AG08395 (cell line): ENCODE data around the gene ITPKC.

ENCODE experiments used
- DNase-seq: peaks from one replicate; pipeline ENCODE4 v3.0.0; 2012; ENCODE audit warnings: mixed read lengths, low spot score

The ITPKC gene

GRCh38 chr19:40740747-40741146 lies 23.8 kb downstream of the ITPKC start:
- peak; percentile 82 for DNase-seq

- no peak for DNase-seq
Observed at GRCh38 chr19:40741527-40742390, 24.8 kb downstream of the ITPKC start.

- DNase-seq: no peak
Observed at GRCh38 chr19:40742477-40742876, 25.6 kb downstream of the ITPKC start.

- DNase-seq: no peak
Observed at GRCh38 chr19:40742886-40743285, 26.0 kb downstream of the ITPKC start.

- no peak for DNase-seq
Observed at GRCh38 chr19:40743926-40744325, 27.0 kb downstream of the ITPKC start.

GRCh38 chr19:40744554-40745401 lies 27.9 kb downstream of the ITPKC start:
- no peak for DNase-seq

GRCh38 chr19:40745402-40745780 lies 28.5 kb downstream of the ITPKC start:
- DNase-seq: no peak

- DNase-seq: no peak
Observed at GRCh38 chr19:40747536-40747935, 30.6 kb downstream of the ITPKC start.

- peak; percentile 99 for DNase-seq
Observed at GRCh38 chr19:40750058-40750873, 33.4 kb downstream of the ITPKC start, which contains the start of gene ACTMAP. Gene ACTMAP, minus strand, starts transcription at chr19:40750477. Its CDS starts 674 bp downstream, at chr19:40749803.

- DNase-seq: peak; percentile 97
Observed at GRCh38 chr19:40750874-40751537, 34.1 kb downstream of the ITPKC start, which contains the start of gene SNRPA. Gene SNRPA, plus strand, starts transcription at chr19:40751203. Its CDS starts 206 bp downstream, at chr19:40751409.

GRCh38 chr19:40752257-40752781 lies 35.4 kb downstream of the ITPKC start:
- no peak for DNase-seq

GRCh38 chr19:40754611-40755247 lies 37.8 kb downstream of the ITPKC start:
- DNase-seq: no peak

GRCh38 chr19:40755248-40755624 lies 38.3 kb downstream of the ITPKC start:
- no peak for DNase-seq

GRCh38 chr19:40755791-40756190 lies 38.9 kb downstream of the ITPKC start:
- no peak for DNase-seq

- no peak for DNase-seq
Observed at GRCh38 chr19:40756502-40757110, 39.7 kb downstream of the ITPKC start.

- DNase-seq: no peak
Observed at GRCh38 chr19:40758491-40758890, 41.6 kb downstream of the ITPKC start.

GRCh38 chr19:40759352-40759751 lies 42.4 kb downstream of the ITPKC start:
- no peak for DNase-seq

- DNase-seq: no peak
Observed at GRCh38 chr19:40762754-40763470, 46.0 kb downstream of the ITPKC start.

- no peak for DNase-seq
Observed at GRCh38 chr19:40763526-40763925, 46.6 kb downstream of the ITPKC start.

GRCh38 chr19:40763963-40764362 lies 47.1 kb downstream of the ITPKC start:
- DNase-seq: no peak
